ENCODE measurements around the gene TRAF3. TPM values are rescaled to one million over a fixed set of nuclear protein-coding genes. Genes with fewer than 3 reads are reported as not detected.

The TRAF3 gene
- total RNA-seq, 1 donor from 2014 or later: 32.3 TPM

DNA sequence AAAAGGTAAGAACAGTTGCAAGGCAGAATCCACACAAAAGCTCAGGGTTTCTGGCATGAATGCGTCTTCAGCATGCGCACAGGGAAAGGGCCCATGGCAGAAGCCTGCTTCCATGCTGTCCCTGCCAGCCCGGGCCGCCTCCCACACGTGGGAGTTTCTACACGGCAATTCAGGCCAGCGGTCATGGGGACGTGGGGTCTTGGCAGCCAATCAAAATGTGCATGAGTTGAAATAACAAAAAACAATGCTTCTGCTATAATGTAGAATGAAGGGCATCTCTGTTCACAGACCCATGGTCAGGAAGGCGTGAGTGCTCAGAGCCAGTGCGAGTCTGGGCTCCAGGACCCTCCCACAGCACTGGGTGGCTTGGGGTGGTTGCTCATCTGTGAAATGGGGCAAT lies 173.8 kb downstream of the TRAF3 start:
- TF ChIP-seq, protein P1, sequence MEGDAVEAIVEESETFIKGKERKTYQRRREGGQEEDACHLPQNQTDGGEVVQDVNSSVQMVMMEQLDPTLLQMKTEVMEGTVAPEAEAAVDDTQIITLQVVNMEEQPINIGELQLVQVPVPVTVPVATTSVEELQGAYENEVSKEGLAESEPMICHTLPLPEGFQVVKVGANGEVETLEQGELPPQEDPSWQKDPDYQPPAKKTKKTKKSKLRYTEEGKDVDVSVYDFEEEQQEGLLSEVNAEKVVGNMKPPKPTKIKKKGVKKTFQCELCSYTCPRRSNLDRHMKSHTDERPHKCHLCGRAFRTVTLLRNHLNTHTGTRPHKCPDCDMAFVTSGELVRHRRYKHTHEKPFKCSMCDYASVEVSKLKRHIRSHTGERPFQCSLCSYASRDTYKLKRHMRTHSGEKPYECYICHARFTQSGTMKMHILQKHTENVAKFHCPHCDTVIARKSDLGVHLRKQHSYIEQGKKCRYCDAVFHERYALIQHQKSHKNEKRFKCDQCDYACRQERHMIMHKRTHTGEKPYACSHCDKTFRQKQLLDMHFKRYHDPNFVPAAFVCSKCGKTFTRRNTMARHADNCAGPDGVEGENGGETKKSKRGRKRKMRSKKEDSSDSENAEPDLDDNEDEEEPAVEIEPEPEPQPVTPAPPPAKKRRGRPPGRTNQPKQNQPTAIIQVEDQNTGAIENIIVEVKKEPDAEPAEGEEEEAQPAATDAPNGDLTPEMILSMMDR (IDR thresholded peaks at IDR 0.05; ENCODE audit: insufficient read depth, low read length, poor library complexity, severe bottlenecking): no peak
- peaks cover 7% of the 10 kb centered on the region for H3K36me3 ChIP-seq (ENCODE audit: control insufficient read depth, insufficient read depth, low read length)
- DNase-seq (ENCODE audit: low read depth): no peak
- no peak overlapping the region for H3K4me3 ChIP-seq (ENCODE audit: low read depth, low read length)
- H3K27me3 ChIP-seq (ENCODE audit: control insufficient read depth, insufficient read depth, low read length): no peaks in the 10 kb centered on the region

GRCh38 chr14:102951799-102952198 lies 174.6 kb downstream of the TRAF3 start:
- TF ChIP-seq, protein P1 (IDR thresholded peaks at IDR 0.05; ENCODE audit: insufficient read depth, low read length, poor library complexity, severe bottlenecking): no peak
- Histone ChIP-seq H3K4me3 (ENCODE audit: low read depth, low read length) (no peak overlapping the region), H3K36me3 (ENCODE audit: control insufficient read depth, insufficient read depth, low read length) (peaks cover 7% of the 10 kb centered on the region), H3K27me3 (ENCODE audit: control insufficient read depth, insufficient read depth, low read length) (no peaks in the 10 kb centered on the region)
- no peak for DNase-seq (ENCODE audit: low read depth)

- no peak overlapping the region for H3K4me3 ChIP-seq (ENCODE audit: low read depth, low read length)
- TF ChIP-seq, protein P1 (IDR thresholded peaks at IDR 0.05; ENCODE audit: insufficient read depth, low read length, poor library complexity, severe bottlenecking): no peak
- H3K27me3 ChIP-seq (ENCODE audit: control insufficient read depth, insufficient read depth, low read length): no peaks in the 10 kb centered on the region
- DNase-seq (ENCODE audit: low read depth): no peak
- peaks cover 7% of the 10 kb centered on the region for H3K36me3 ChIP-seq (ENCODE audit: control insufficient read depth, insufficient read depth, low read length)
Observed at GRCh38 chr14:102952276-102952675, 175.0 kb downstream of the TRAF3 start.

GRCh38 chr14:102953100-102953499 lies 175.9 kb downstream of the TRAF3 start:
- peaks cover 7% of the 10 kb centered on the region for H3K36me3 ChIP-seq (ENCODE audit: control insufficient read depth, insufficient read depth, low read length)
- TF ChIP-seq, protein P1 (IDR thresholded peaks at IDR 0.05; ENCODE audit: insufficient read depth, low read length, poor library complexity, severe bottlenecking): no peak
- no peak overlapping the region for H3K4me3 ChIP-seq (ENCODE audit: low read depth, low read length)
- no peak for DNase-seq (ENCODE audit: low read depth)
- no peaks in the 10 kb centered on the region for H3K27me3 ChIP-seq (ENCODE audit: control insufficient read depth, insufficient read depth, low read length)

GRCh38 chr14:102954081-102954789 lies 177.0 kb downstream of the TRAF3 start:
- Histone ChIP-seq H3K27me3 (ENCODE audit: control insufficient read depth, insufficient read depth, low read length) (no peaks in the 10 kb centered on the region), H3K36me3 (ENCODE audit: control insufficient read depth, insufficient read depth, low read length) (peaks cover 7% of the 10 kb centered on the region), H3K4me3 (ENCODE audit: low read depth, low read length) (no peak overlapping the region)
- DNase-seq (ENCODE audit: low read depth): no peak
- TF ChIP-seq, protein P1 (IDR thresholded peaks at IDR 0.05; ENCODE audit: insufficient read depth, low read length, poor library complexity, severe bottlenecking): no peak

Data from kidney epithelial cell (primary cell).